Esophagus squamous epithelium (tissue), 5 donors: Measurements from ENCODE around the gene SCML1. TPM values are rescaled to one million over a fixed set of nuclear protein-coding genes. Genes with fewer than 3 reads are reported as not detected.

Source experiments
- DNase-seq: peaks from one replicate; lab custom pipeline; 2025; lab: John Stamatoyannopoulos, UW
- H3K27ac ChIP-seq, 4 donors: fragments of 200-600 bp; sonication (generic); one replicate each; pipeline ENCODE4 v1.5.1; 2016 to 2019; ENCODE audit warnings: mild to moderate bottlenecking in 1 of 4
- H3K27me3 ChIP-seq, 4 donors: fragments of 200-600 bp; sonication (generic); 1 replicate in 3 of 4; 2 replicates in 1 of 4; pipeline versions ENCODE4 v1.5.1 to v1.6.0; 2017 to 2021; ENCODE audit warnings: antibody characterized with exemption in 1 of 4
- H3K36me3 ChIP-seq, 3 donors: fragments of 200-600 bp; sonication (generic); one replicate each; pipeline ENCODE4 v1.5.1; 2016 to 2019
- H3K4me1 ChIP-seq, 3 donors: fragments of 200-600 bp; sonication (generic); one replicate each; pipeline ENCODE4 v1.5.1; 2017 to 2019
- H3K4me3 ChIP-seq, 4 donors: fragments of 200-600 bp; sonication (generic); 1 replicate in 3 of 4; 2 replicates in 1 of 4; pipeline ENCODE4 v1.5.1; 2016 to 2019; ENCODE audit warnings: mild to moderate bottlenecking in 2 of 4, moderate library complexity in 1 of 4
- H3K9me3 ChIP-seq, 3 donors: fragments of 200-600 bp; sonication (generic); one replicate each; pipeline ENCODE4 v1.5.1; 2016 to 2019
- CTCF ChIP-seq, 6 experiments: fragments of 450-650 bp in 4 of 6; fragments of 200-600 bp in 2 of 6; sonication (generic) in 2 of 6; IDR thresholded peaks; one replicate each; pipeline ENCODE4 v1.5.1; 2016 to 2019; ENCODE audit warnings: antibody characterized with exemption in 6 of 6, mild to moderate bottlenecking in 4 of 6, moderate library complexity in 4 of 6
- POLR2A ChIP-seq, 4 donors: fragments of 450-650 bp; IDR thresholded peaks; one replicate each; pipeline ENCODE4 v1.6.1; 2017; ENCODE audit warnings: antibody characterized with exemption in 4 of 4, mild to moderate bottlenecking in 4 of 4, moderate library complexity in 3 of 4
- WGBS, 2 donors: methylation state at CpG; one replicate each; pipeline ENCODE4 v1.1.5; 2018; 5-methylcytosine and 5-hydroxymethylcytosine counted together
- intact Hi-C: fragments of 100-400 bp; cut with DNase I; formaldehyde crosslinking; loops from one replicate; pipeline ENCODE4 v1.15.0; 2022
- total RNA-seq, 4 donors: library from RNA; depleted of rRNA; stranded (reverse); fragments of >200 nt; gene quantifications; one replicate each; pipeline ENCODE4 v1.1.0, GENCODE V29; 2016
- donor health status: DM: yes; HTN: yes; CAD: no.

Gene SCML1
- total RNA-seq, 4 donors from 2014 or later: 2.6 to 11.8 (median 7.5) TPM

- no peak overlapping the region for H3K4me3 ChIP-seq
- 83 to 94% methylated on average over 1 of the region's 1 CpG for WGBS, 2 donors
- DNase-seq: no peak
- intact Hi-C loops: no loop called here
- H3K27ac ChIP-seq: no peak overlapping the region
- no peaks in the 10 kb centered on the region for H3K36me3 ChIP-seq
- no peaks in the 10 kb centered on the region for H3K9me3 ChIP-seq
- no peaks in the 10 kb centered on the region for H3K4me1 ChIP-seq
- no peaks in the 10 kb centered on the region for H3K27me3 ChIP-seq
- TF ChIP-seq POLR2A (IDR thresholded peaks at IDR 0.05): no peak
- peak in 1 of 6 experiments; percentile 16 for TF ChIP-seq CTCF (IDR thresholded peaks at IDR 0.05)
These were observed 40.1 kb upstream of the SCML1 start for GRCh38 chrX:17697191-17697590.

GRCh38 chrX:17700976-17701375, 36.3 kb upstream of the SCML1 start:
- Histone ChIP-seq H3K4me3 (no peak overlapping the region), H3K4me1 (no peaks in the 10 kb centered on the region), H3K9me3 (no peaks in the 10 kb centered on the region), H3K27ac (no peak overlapping the region), H3K27me3 (no peaks in the 10 kb centered on the region), H3K36me3 (no peaks in the 10 kb centered on the region)
- no peak for DNase-seq
- no peak for TF ChIP-seq CTCF (IDR thresholded peaks at IDR 0.05)
- intact Hi-C loops: no loop called here
- WGBS, 2 donors: 50 to 86% methylated on average over 1 of the region's 1 CpG

DNA sequence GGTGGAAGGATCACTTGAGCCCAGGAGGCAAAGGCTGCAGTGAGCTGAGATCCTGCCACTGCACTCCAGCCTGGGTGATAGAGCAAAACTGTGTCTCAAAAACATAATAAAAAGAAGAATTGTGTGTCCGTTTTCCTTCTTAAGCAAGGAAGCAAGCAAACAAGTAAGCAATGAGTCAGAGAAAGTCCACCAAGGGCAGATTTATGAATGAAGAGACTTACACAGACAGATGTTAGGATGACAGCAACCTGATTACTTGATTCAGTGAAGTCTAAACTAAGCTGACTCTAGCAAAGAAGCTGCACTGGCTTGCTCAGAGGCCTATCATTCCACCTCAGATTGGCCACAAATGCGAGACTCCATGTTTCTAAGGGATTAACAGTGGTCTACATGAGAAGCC, 34.1 kb upstream of the SCML1 start:
- intact Hi-C loops: no loop called here
- WGBS, 2 donors: 46% methylated on average over 2 of the region's 2 CpGs; no CpG with 5 or more reads in 1 of the 2 donors
- Histone ChIP-seq H3K36me3 (no peaks in the 10 kb centered on the region), H3K4me1 (no peaks in the 10 kb centered on the region), H3K4me3 (no peak overlapping the region), H3K27me3 (no peaks in the 10 kb centered on the region), H3K9me3 (no peaks in the 10 kb centered on the region), H3K27ac (no peak overlapping the region)
- TF ChIP-seq POLR2A (IDR thresholded peaks at IDR 0.05): no peak
- TF ChIP-seq CTCF (IDR thresholded peaks at IDR 0.05): no peak
- no peak for DNase-seq

DNA sequence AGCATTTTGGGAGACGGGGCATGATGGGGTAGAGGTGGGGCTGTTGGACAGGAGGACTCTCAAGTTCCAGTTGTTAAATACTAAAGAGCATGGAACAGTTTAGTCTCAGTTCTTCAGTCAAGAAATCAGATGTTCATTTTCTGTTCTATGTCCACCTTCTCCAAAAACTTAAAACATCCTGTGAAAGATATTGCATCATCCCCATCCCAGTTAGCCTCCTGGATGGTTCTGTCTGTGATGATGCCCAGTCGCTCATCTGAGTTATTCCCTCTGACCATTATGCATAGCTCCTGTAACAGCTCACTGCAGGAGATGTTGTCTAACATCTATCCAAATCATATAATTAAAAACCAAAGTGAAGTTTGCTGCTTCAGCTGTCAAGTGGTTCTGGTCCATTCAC, 32.1 kb upstream of the SCML1 start:
- H3K9me3 ChIP-seq: no peaks in the 10 kb centered on the region
- no peaks in the 10 kb centered on the region for H3K36me3 ChIP-seq
- intact Hi-C loops: no loop called here
- H3K27ac ChIP-seq: no peak overlapping the region
- no peak for DNase-seq
- WGBS, 2 donors: 79 to 93% methylated on average over 2 of the region's 2 CpGs
- no peak for TF ChIP-seq POLR2A (IDR thresholded peaks at IDR 0.05)
- no peak for TF ChIP-seq CTCF (IDR thresholded peaks at IDR 0.05)
- no peaks in the 10 kb centered on the region for H3K27me3 ChIP-seq
- H3K4me1 ChIP-seq: no peaks in the 10 kb centered on the region
- no peak overlapping the region for H3K4me3 ChIP-seq

DNA sequence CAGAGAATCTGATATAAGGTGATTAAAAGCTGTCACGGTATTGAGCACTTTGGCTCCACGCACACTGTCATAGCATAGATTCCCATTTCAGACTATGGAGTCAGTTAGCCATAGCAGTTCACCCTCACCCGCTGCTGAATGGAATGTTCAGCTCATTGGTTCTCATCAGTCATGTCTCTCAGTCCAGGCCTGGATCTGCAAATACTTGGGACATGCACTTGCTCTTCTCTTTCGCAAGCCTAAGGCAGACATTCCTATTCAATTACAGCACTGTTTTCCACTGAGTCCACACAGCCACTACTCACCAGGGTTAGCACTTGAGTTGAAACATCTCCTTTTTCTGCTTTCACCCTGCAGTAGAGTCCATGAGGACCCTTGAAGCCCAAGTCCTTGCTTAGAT, 30.6 kb upstream of the SCML1 start:
- no peaks in the 10 kb centered on the region for H3K27me3 ChIP-seq
- TF ChIP-seq CTCF (IDR thresholded peaks at IDR 0.05): no peak
- no peak for TF ChIP-seq POLR2A (IDR thresholded peaks at IDR 0.05)
- no peaks in the 10 kb centered on the region for H3K4me1 ChIP-seq
- no peaks in the 10 kb centered on the region for H3K36me3 ChIP-seq
- H3K4me3 ChIP-seq: no peak overlapping the region
- no peaks in the 10 kb centered on the region for H3K9me3 ChIP-seq
- no peak for DNase-seq
- intact Hi-C loops: no loop called here
- no peak overlapping the region for H3K27ac ChIP-seq
- WGBS, 2 donors: 83 to 94% methylated on average over 2 to 4 of the region's 4 CpGs
